ENCODE data around the gene RNASE4. TPM values are rescaled to one million over a fixed set of nuclear protein-coding genes. Genes with fewer than 3 reads are reported as not detected.
A peak's percentile ranks its signal among the peaks of the same experiment; 100 is the strongest.

Gene RNASE4
- total and polyA plus RNA-seq, 10 of the 15 experiments (the other 5 are each of a cell fraction or from before 2014, with no cell fraction given): 0.87 to 2.6 (median 1.3) TPM

DNA sequence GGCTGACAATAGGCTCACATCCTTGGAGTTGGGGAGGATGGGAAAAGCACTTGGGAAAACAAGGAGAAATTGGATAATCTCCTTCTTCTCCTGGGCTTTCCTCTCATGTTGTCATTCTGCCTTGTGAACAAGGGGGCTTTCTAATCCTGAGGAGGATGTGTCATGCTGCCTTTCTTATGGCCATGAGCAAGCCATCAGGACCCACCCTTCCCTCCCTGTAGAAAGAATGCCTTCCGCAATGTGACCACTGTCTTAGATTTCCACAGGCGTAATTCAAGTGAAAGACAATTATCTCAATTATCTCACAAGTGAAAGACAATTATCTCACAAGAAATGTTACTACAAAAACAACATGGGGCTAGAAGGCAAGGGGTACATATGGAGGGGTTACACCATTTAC is 39.8 kb upstream of the RNASE4 start:
- no peak overlapping the region for H3K4me3 ChIP-seq
- no peak overlapping the region for H3K27ac ChIP-seq (ENCODE audit: control insufficient read depth, insufficient read depth)
- TF ChIP-seq MYB (IDR thresholded peaks at IDR 0.05; ENCODE audit: borderline replicate concordance, low read depth, low read length) (no peak), STAT3 (IDR thresholded peaks at IDR 0.05; ENCODE audit: low read depth, low read length) (no peak), MYC (IDR thresholded peaks at IDR 0.05; ENCODE audit: insufficient read depth, insufficient read length, insufficient replicate concordance, low read length, severe bottlenecking) (no peak), SIX5 (IDR thresholded peaks at IDR 0.05; ENCODE audit: low read depth, low read length, severe bottlenecking) (no peak), KLF5 (IDR thresholded peaks at IDR 0.05; ENCODE audit: partially characterized antibody) (no peak), SMAD5 (IDR thresholded peaks at IDR 0.05; ENCODE audit: low read depth) (no peak), SPI1 (IDR thresholded peaks at IDR 0.05; ENCODE audit: borderline replicate concordance, insufficient read depth, low read depth, low read length) (no peak), SUPT20H (IDR thresholded peaks at IDR 0.05; ENCODE audit: borderline replicate concordance, control insufficient read depth, low read depth, low read length) (no peak), RAD51 (IDR thresholded peaks at IDR 0.05) (no peak)
- 76% methylated on average over 2 of the region's 2 CpGs for WGBS (ENCODE audit: insufficient coverage, insufficient replicate concordance, low lambda C conversion rate, missing lambda C conversion rate)
- no peaks in the 10 kb centered on the region for H3K36me3 ChIP-seq (ENCODE audit: control insufficient read depth in 2 of 2, insufficient read depth in 2 of 2, low read length in 1 of 2)
- H3K79me2 ChIP-seq (ENCODE audit: control insufficient read depth, insufficient read depth, low read length): no peaks in the 10 kb centered on the region
- DNase-seq (ENCODE audit: low read depth, low spot score) (no peak), ATAC-seq (no peak), FAIRE-seq (peak; percentile 23)
- no peaks in the 10 kb centered on the region; a peak in 1 of 4 replicates for H3K27me3 ChIP-seq (replicated peaks in 1 of 2; ENCODE audit: control insufficient read depth in 2 of 2, insufficient read depth in 2 of 2, low read length in 1 of 2)
- H2AFZ ChIP-seq (ENCODE audit: control insufficient read depth, low read depth, low read length): no peak overlapping the region
- BruUV-seq (replicated peaks): no TSS peak
- H3K9me3 ChIP-seq (replicated peaks; ENCODE audit: control insufficient read depth, insufficient read depth, low read length): no peaks in the 10 kb centered on the region
- ChIA-PET CTCF (interaction anchor here (0.7 kb wide), 1 partner anchor 52 kb away, joined by 3 read pairs; no protein-coding TSS in a partner anchor), SMC1A (ENCODE audit: uncharacterized antibody, unreplicated experiment) (interaction anchor here (1.9 kb wide), 1 partner anchor 18 kb away, joined by 4 read pairs; no protein-coding TSS in a partner anchor), POLR2A (no interaction called here), RAD21 (ENCODE audit: unreplicated experiment) (no interaction called here)
- in situ Hi-C loops (cut with MboI) (no loop called here), intact Hi-C loops (cut with micrococcal nuclease; ENCODE audit: unreplicated experiment) (no loop called here)
- no peak overlapping the region for H3K4me2 ChIP-seq (ENCODE audit: control insufficient read depth, insufficient read depth)
- no peak overlapping the region for H3K9ac ChIP-seq (ENCODE audit: control insufficient read depth, insufficient read depth, low read length)
- no peaks in the 10 kb centered on the region for H3K4me1 ChIP-seq (ENCODE audit: control insufficient read depth, insufficient read depth, low read length)
- H4K20me1 ChIP-seq (ENCODE audit: control insufficient read depth, insufficient read depth): no peaks in the 10 kb centered on the region

Measured in GM12878 (cell line).